ENCODE data around the gene RFX1.

- no peak for TF ChIP-seq POLR2A (IDR thresholded peaks at IDR 0.05)
- TF ChIP-seq CTCF (IDR thresholded peaks at IDR 0.05): no peak
Observed at GRCh38 chr19:13977803-13978202, 28.3 kb downstream of the RFX1 start.
